PFSK-1 (cell line): ENCODE results near the gene ANKRD52.

Experiments used
- FOXP2 ChIP-seq: optimal IDR thresholded peaks from 2 replicates; pipeline ENCODE3; 2011; ENCODE audit warnings: borderline replicate concordance, control low read depth, inconsistent platforms; ENCODE audit not compliant: insufficient read depth; ENCODE audit errors: extremely low read length, extremely low read depth
- POLR2AphosphoS5 ChIP-seq: IDR thresholded peaks from 2 replicates; pipeline ENCODE4 v1.6.1; 2012; ENCODE audit warnings: low read depth, mild to moderate bottlenecking, control low read depth, low read length, moderate library complexity
- REST ChIP-seq, 2 experiments: IDR thresholded peaks; 2 replicates each; pipeline versions ENCODE4 v1.6.1 to v1.8.0; 2011 to 2012; ENCODE audit warnings: low read depth in 2 of 2, low read length in 2 of 2, control low read depth in 1 of 2, inconsistent platforms in 1 of 2, mild to moderate bottlenecking in 1 of 2, moderate library complexity in 1 of 2; ENCODE audit not compliant: insufficient read depth in 1 of 2
- SIN3A ChIP-seq: IDR thresholded peaks from 2 replicates; pipeline ENCODE4 v1.6.1; 2012; ENCODE audit warnings: mild to moderate bottlenecking, low read length, moderate library complexity, borderline replicate concordance; ENCODE audit not compliant: insufficient read depth
- TAF1 ChIP-seq: IDR thresholded peaks from 2 replicates; pipeline ENCODE4 v1.6.1; 2012; ENCODE audit warnings: low read length, control low read depth, borderline replicate concordance; ENCODE audit not compliant: insufficient read depth

Gene ANKRD52

GRCh38 chr12:56261503-56262232 is 3.5 kb upstream of the ANKRD52 start:
- no peak for TF ChIP-seq REST (IDR thresholded peaks at IDR 0.05; ENCODE audit: insufficient read depth in 1 of 2, low read depth in 2 of 2, low read length in 2 of 2)
- no peak for TF ChIP-seq TAF1
- no peak for TF ChIP-seq FOXP2
- TF ChIP-seq POLR2AphosphoS5 = no peak
- no peak for TF ChIP-seq SIN3A

- TF ChIP-seq REST (IDR thresholded peaks at IDR 0.05; ENCODE audit: insufficient read depth in 1 of 2, low read depth in 2 of 2, low read length in 2 of 2) (no peak), FOXP2 (no peak), POLR2AphosphoS5 (no peak), TAF1 (no peak), SIN3A (no peak)
Measured at GRCh38 chr12:56260921-56261320, 2.7 kb upstream of the ANKRD52 start.

- TF ChIP-seq FOXP2 (no peak), POLR2AphosphoS5 (no peak), TAF1 (no peak), SIN3A (no peak), REST (IDR thresholded peaks at IDR 0.05; ENCODE audit: insufficient read depth in 1 of 2, low read depth in 2 of 2, low read length in 2 of 2) (no peak)
Measured at GRCh38 chr12:56260380-56260779, 2.2 kb upstream of the ANKRD52 start.

GRCh38 chr12:56258820-56259183 is 618 bp upstream of the ANKRD52 start:
- TF ChIP-seq FOXP2 (no peak), POLR2AphosphoS5 (no peak), TAF1 (no peak), SIN3A (no peak), REST (IDR thresholded peaks at IDR 0.05; ENCODE audit: insufficient read depth in 1 of 2, low read depth in 2 of 2, low read length in 2 of 2) (no peak)
